A673 (cell line): ENCODE data around the gene DNAJB12. TPM values are rescaled to one million over a fixed set of nuclear protein-coding genes. Genes with fewer than 3 reads are reported as not detected.

Experiments
- BruUV-seq: library from RNA; stranded (reverse); fragments of 400-500 nt; replicated peaks from 2 replicates; lab custom pipeline; 2021; lab: Mats Ljungman, UMichigan
- CTCF ChIA-PET: fragments of 300-600 bp; sonication (Branson Sonifier 250); formaldehyde crosslinking; loops from one replicate; lab custom pipeline; 2022; ENCODE audit warnings: antibody characterized with exemption; lab: Charles Lee
- POLR2A ChIA-PET: fragments of 300-600 bp; sonication (Branson Sonifier 250); formaldehyde crosslinking; loops from one replicate; lab custom pipeline; 2022; ENCODE audit warnings: antibody characterized with exemption; ENCODE audit not compliant: low non-redundant PET; lab: Charles Lee
- DNase-seq: peaks from one replicate; pipeline ENCODE4 v3.0.0-alpha.2; 2015; ENCODE audit warnings: low spot score
- H3K27ac ChIP-seq: fragments of 200-600 bp; sonication (generic); 2 replicates; pipeline ENCODE4 v1.5.1; 2016; ENCODE audit warnings: mixed run types, low read depth, mild to moderate bottlenecking, mixed read lengths, antibody characterized with exemption, low read length; ENCODE audit not compliant: poor library complexity, severe bottlenecking
- H3K27me3 ChIP-seq: fragments of 200-600 bp; sonication (generic); replicated peaks from 2 replicates; pipeline ENCODE4 v1.6.1; 2017; ENCODE audit warnings: mixed run types, low read depth, mild to moderate bottlenecking, mixed read lengths, antibody characterized with exemption, low read length; ENCODE audit not compliant: insufficient read depth, poor library complexity
- H3K36me3 ChIP-seq: fragments of 200-600 bp; sonication (generic); 2 replicates; pipeline ENCODE4 v1.6.1; 2016; ENCODE audit warnings: mixed run types, mild to moderate bottlenecking, mixed read lengths, antibody characterized with exemption, low read length; ENCODE audit not compliant: insufficient read depth, poor library complexity, severe bottlenecking
- H3K4me1 ChIP-seq: fragments of 200-600 bp; sonication (generic); 2 replicates; pipeline ENCODE4 v1.6.1; 2017; ENCODE audit warnings: mixed run types, mild to moderate bottlenecking, mixed read lengths, antibody characterized with exemption, low read length; ENCODE audit not compliant: insufficient read depth, poor library complexity, severe bottlenecking
- H3K4me3 ChIP-seq: fragments of 200-600 bp; sonication (generic); 2 replicates; pipeline ENCODE4 v1.5.1; 2016; ENCODE audit warnings: low read depth, mixed run types, mild to moderate bottlenecking, mixed read lengths, low read length; ENCODE audit not compliant: poor library complexity, severe bottlenecking
- H3K9me3 ChIP-seq: fragments of 200-600 bp; sonication (generic); 2 replicates; pipeline ENCODE4 v1.6.1; 2016; ENCODE audit warnings: mixed run types, low read depth, mild to moderate bottlenecking, mixed read lengths, antibody characterized with exemption, low read length; ENCODE audit not compliant: poor library complexity, severe bottlenecking
- CTCF ChIP-seq: fragments of 300-800, 200-600 bp; sonication (generic); conservative IDR thresholded peaks from 2 replicates; pipeline ENCODE4 v1.5.1; 2017; ENCODE audit warnings: low read depth, mild to moderate bottlenecking, antibody characterized with exemption, low read length, moderate library complexity, mixed read lengths
- EZH2 ChIP-seq: fragments of 200-600 bp; sonication (generic); IDR thresholded peaks from 2 replicates; pipeline ENCODE4 v1.6.1; 2017; ENCODE audit warnings: borderline replicate concordance, low read depth, mild to moderate bottlenecking, mixed read lengths, antibody characterized with exemption, low read length; ENCODE audit not compliant: poor library complexity, severe bottlenecking
- intact Hi-C: fragments of 100-400 bp; cut with micrococcal nuclease; formaldehyde crosslinking; loops from one replicate; pipeline ENCODE4 v1.10.0; 2022; ENCODE audit not compliant: unreplicated experiment
- total RNA-seq: library from RNA; stranded (reverse); gene quantifications from 2 replicates; pipeline ENCODE4 v1.2.3, GENCODE V29; 2021

Gene DNAJB12
- total RNA-seq, 1 experiment from 2014 or later, result 29.5 TPM

GRCh38 chr10:72320676-72321247 is 34.0 kb downstream of the DNAJB12 start:
- Histone ChIP-seq H3K27ac (peak overlapping the region; percentile 96), H3K27me3 (no peaks in the 10 kb centered on the region), H3K4me3 (no peak overlapping the region), H3K36me3 (no peaks in the 10 kb centered on the region), H3K4me1 (peaks cover 52% of the 10 kb centered on the region), H3K9me3 (no peaks in the 10 kb centered on the region)
- ChIA-PET POLR2A (interaction anchor here (0.5 to 1.7 kb wide), 7 partner anchors 23 to 510 kb away, joined by 3 to 9 read pairs (median 4); no protein-coding TSS in a partner anchor), CTCF (interaction anchor here (1.5 kb wide), 1 partner anchor 272 kb away, joined by 3 read pairs; no protein-coding TSS in a partner anchor)
- DNase-seq, result peak; percentile 99
- BruUV-seq, result no TSS peak
- TF ChIP-seq EZH2, result no peak
- no peak for TF ChIP-seq CTCF
- intact Hi-C loops, result loop anchor here (5.0 to 10.0 kb wide), 2 partner anchors 48 to 96 kb away; partner anchors contain the start of gene DDIT4

- Histone ChIP-seq H3K36me3 (no peaks in the 10 kb centered on the region), H3K4me3 (peak overlapping the region; percentile 45), H3K27me3 (no peaks in the 10 kb centered on the region), H3K4me1 (peaks cover 46% of the 10 kb centered on the region), H3K9me3 (no peaks in the 10 kb centered on the region), H3K27ac (peak overlapping the region; percentile 96)
- BruUV-seq, result TSS peak; percentile 71
- DNase-seq, result peak; percentile 93
- CTCF ChIA-PET, result interaction anchor here (0.6 to 1.0 kb wide), 3 partner anchors 16 to 889 kb away, joined by 11 to 23 read pairs (median 14); no protein-coding TSS in a partner anchor
- TF ChIP-seq EZH2 (no peak), CTCF (no peak)
- POLR2A ChIA-PET, result interaction anchor here (0.6 to 0.7 kb wide), 3 partner anchors 14 to 195 kb away, joined by 3 to 11 read pairs (median 7); no protein-coding TSS in a partner anchor
- intact Hi-C loops, result loop anchor here (5.0 to 10.0 kb wide), 2 partner anchors 47 to 95 kb away; partner anchors contain the start of gene DDIT4
Observed at GRCh38 chr10:72319416-72320254, 35.1 kb downstream of the DNAJB12 start.

- Histone ChIP-seq H3K4me1 (peaks cover 46% of the 10 kb centered on the region), H3K4me3 (peak overlapping the region; percentile 45), H3K27ac (peak overlapping the region; percentile 96), H3K36me3 (no peaks in the 10 kb centered on the region), H3K9me3 (no peaks in the 10 kb centered on the region), H3K27me3 (no peaks in the 10 kb centered on the region)
- ChIA-PET POLR2A (interaction anchor here (0.6 to 0.8 kb wide), 2 partner anchors 14 to 45 kb away, joined by 3 to 17 read pairs; no protein-coding TSS in a partner anchor), CTCF (interaction anchor here (1.0 kb wide), 1 partner anchor 423 kb away, joined by 14 read pairs; no protein-coding TSS in a partner anchor)
- intact Hi-C loops, result no loop called here
- DNase-seq, result no peak
- BruUV-seq, result TSS peak; percentile 78
- TF ChIP-seq EZH2 (no peak), CTCF (no peak)
Observed at GRCh38 chr10:72318418-72319262, 36.1 kb downstream of the DNAJB12 start.
